GM19463 (cell line): ENCODE measurements around the gene GABRB2.
A peak's percentile ranks its signal among the peaks of the same experiment; 100 is the strongest.

ENCODE experiments used
- ATAC-seq: cut with Tn5 transposase; IDR thresholded peaks from one replicate; pipeline ENCODE4 v1.9.1; 2021; ENCODE audit warnings: mild to moderate bottlenecking, moderate library complexity; ENCODE audit not compliant: unreplicated experiment

Gene GABRB2

DNA sequence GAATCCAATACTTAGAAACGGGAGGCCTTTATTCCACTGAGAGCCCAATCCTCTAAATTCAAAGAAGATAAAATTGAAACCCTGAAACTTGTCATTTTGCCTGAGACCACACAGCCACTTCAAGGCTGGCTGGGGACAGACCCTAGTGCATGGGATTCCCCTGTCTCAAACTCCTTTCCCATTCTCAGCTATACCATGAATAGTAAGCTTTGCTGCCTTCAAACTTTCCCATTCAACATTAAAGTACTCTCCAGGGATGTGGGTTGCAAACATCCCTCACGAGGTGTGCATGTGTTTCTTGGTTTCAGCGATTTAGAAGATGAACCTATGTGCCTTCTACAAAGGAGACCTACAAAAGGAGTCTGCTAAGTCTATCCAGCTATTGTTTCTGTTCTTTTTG is 64.6 kb downstream of the GABRB2 start:
- ATAC-seq: peak; percentile 83

DNA sequence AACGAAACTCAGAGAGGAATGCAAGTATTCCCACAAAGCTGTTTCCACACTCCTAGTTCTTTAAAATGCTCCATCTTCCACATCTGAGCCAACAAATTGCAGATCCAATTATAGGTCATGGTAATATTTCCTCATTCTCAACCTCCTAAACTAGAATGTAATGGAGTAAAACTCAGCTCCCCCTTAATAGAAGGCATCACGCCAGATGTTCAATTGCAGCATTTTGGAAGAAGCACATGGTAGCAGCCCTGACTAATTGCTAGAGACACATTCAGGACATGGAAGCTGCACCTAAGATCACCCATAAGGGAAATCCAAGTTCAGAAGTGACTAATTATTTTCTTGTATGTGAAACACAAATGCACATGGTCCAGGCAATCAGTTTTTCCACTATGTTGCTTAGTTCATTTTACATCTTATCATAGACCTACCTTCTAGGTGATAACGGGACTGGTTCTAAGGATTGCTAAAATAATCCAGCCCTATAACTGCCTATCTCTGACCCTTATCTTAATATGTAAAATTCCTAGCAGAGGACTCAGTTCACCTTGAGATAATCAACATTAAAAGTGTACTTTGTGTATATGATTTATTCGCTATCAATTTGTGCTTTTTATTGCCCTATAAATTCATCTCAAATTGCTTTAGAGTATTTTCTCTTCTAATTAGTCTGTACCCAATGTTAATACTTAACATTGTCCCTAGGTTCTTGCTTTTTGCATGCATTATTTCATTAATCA is 75.1 kb downstream of the GABRB2 start:
- no peak for ATAC-seq

DNA sequence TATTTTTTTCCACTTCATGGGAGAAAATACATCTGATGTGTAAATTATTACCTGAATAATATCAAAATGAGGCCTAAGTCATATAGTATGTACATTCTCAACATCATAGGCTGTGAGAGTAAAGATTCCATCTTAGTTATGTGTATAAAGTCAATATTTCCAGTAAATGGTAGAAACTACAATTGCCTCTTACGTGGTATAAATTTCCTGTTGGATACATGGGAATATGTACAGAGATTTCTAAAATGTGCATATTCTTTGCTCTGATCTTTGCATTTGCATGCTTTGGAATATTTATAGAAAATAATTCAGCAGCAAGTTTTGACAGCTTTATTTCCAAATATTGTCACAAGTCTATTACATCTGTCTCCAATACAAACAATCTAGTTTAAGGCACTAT is 78.8 kb downstream of the GABRB2 start:
- ATAC-seq: no peak

DNA sequence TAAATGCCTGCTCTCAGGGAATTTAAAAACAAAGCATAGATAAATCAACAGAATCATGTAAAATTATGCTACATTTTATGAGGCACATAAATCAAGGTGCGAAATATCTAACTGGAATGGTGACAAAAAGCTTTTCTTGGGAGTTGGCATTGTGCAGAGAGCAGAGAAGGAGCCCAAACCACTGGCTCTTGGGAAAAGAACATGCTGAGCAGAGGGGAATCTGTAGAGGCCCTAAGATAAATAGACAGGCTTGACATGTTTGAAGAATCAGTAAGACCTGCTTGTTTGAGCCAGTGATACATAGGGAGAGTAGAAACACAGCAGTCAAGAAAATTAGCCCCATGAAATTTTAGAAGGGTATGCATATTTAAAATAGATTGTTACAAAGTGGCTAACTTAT is 85.8 kb downstream of the GABRB2 start:
- ATAC-seq: no peak

DNA sequence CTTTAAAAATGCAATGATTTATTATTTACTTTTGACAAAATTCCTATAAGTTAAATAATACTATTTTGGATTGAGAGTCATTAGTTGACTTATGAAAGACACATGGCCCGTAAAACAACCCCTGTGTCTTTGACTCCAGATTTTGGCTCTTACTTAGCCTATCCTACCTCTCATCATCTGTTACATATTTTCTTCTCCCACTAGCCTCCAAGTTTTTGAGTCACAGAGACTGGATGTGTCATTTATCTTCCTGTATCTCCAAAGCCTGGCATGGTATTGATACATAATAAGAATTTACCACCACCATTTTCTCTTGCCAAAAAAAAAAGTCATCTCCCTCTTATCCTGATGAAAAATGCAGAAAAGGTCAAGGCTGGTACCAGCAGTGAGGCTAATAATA is 99.9 kb downstream of the GABRB2 start:
- ATAC-seq: no peak

DNA sequence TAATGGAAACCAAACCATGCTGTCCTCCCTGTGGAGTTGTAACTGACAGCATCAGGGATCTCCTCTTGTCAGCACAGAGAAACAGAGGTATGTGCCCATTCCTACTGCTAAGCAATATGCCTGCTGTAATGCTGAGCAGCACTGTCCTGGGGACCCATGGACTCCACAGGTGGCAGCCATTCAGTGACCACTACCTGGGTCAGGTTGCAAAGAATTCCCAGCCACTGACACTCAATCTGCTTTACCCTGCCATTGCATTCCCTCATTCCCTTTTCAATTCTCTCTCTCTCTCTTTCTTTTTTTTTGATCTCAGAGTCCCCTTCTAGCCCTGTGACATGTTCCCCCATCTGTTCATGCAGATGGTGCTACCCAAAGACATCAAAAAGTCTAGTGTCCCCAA is 104.1 kb downstream of the GABRB2 start:
- ATAC-seq: no peak

DNA sequence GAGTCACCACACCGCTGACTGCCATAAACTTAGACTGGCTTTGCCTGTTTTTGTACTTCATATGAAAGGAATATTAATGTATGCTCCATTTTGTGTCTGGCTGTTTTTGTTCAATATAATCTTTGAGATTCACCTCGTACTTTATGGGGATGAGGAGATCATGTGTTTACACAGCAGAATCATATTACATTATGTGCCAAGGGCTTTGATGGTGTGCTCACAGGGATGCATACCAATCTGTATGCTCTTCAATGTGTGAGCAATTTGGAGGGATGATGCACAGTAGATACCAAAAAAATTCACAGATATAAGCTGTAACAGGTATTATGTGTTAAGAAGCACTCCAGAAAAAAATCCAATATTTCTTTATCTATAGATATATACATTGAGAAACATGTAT is 113.7 kb downstream of the GABRB2 start:
- no peak for ATAC-seq

DNA sequence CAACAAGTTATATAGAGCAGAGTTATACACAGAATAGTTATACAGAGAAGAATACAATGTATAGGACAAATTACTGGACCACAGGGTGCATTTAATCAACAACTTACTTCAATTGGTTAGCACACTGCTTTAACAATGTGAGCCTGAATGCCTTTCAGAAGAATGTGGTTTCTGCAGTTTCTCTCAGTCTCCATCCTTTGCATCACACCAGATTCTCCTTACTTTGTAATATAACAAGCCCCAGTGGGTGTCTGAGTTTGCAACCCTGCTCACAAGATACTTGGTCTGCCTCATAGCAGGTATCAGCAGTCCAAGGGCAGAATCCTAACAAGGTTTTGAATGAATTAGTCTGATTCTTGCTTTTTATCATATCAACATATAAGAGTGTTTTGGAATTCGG is 114.6 kb downstream of the GABRB2 start:
- ATAC-seq: no peak

DNA sequence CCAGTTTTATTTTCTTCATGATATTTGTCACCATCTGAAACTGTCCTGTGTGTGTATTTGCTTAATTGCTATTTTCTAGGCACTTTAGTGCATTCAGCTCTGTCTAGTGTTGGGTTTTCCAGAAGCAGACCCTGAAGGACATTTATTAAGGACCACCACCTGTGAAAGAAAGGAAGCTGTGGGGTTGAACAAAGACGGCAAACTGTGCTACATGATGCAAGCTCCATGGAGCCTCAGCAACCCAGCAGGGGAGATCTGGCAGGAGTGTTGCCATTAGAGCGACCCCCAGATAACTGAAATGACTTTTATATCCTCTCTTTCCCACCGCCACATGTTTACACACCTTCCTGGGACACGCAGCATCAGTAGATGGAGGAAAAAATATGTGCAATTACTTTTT is 125.5 kb downstream of the GABRB2 start:
- ATAC-seq: no peak

DNA sequence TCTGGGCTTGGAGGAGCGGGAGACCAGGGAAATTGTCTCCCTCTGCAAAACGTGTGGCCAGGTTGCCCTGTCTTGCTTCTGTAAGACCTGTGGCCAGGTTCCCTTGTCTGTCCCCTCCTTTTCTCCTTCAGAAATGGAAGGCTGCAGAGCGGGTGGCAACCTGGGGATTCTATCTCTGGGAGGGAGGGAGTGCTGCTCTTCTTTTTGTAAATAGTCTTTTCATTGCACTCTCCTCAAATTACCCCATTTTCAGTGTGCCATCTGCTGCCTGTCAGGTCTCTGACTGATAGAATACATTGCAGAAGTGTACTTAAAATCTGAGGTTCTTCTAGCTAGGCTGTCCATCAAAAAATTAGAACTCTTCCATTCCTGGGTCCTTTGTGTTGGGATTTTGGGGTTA is 126.0 kb downstream of the GABRB2 start:
- no peak for ATAC-seq

DNA sequence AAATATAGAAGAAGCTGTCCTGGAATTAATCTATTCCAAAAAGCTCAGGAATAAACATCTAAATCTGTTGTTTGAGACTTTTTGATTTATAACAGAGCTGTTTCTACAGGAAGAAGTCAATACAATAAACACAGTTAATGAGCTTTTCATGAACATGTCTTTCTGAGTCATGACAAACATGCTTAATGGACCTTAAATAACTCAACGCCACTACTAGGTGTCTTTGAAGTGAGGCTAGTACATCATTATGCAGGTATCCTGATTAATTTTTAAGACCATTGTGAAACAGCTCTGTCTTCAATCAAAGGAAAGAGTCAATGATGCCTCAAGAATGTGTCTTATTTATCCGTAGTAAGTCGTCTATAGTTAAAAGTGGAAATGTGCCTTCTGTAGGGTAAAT is 131.6 kb downstream of the GABRB2 start:
- ATAC-seq: no peak

DNA sequence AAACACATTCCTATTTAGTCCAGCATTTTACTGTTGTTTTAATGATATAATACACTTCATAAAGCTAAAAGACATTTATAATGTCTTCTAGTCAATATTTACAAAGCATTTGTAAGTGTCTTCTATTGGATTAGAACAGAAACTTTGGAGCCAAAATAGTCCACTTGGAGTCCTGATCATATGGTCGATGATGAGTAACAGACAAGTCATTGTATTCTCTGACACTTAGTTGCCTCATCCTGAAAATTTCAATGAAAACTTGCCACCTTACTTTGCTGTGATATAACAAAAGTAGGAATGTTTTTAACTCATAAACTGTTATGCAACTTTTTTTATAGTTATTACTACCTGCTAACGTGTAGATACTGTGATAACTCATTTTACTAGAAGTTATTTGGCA is 132.5 kb downstream of the GABRB2 start:
- ATAC-seq: no peak

DNA sequence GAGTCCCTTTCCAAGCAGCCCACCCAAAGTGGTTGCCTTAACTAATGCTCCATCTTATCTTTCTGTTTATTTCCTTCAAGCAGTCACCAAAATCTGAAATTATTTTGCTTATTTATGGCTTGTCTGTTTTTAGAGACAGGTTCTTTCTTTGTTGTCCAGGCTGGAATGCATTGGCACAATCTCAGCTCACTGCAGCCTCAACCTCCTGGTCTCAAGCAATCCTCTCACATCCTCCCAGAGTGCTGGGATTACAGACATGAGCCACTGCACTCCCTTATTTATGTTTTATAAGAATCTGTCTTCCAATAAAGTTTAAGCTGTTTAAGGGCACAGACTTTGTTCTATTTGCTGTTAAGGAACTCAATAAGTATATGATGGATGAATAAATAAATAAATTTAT is 133.7 kb downstream of the GABRB2 start:
- ATAC-seq: no peak

DNA sequence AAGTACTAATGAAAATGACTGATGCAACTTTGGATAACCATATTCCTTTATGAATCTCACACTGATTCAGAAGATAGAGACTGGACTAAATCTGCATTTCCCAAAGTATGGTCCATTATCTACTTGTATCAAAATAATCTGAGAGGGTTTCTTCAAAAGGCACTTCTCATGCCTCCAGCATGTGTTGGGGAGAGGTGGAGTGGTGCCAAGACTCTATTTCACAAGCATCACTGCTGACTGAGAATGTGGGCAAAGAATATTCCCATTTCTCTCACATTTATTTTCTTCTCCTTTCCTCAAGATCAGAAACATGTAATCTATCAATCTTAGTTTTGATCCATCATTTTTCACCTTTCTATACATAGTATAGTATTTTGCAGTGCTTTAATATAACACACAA is 135.4 kb downstream of the GABRB2 start:
- ATAC-seq: no peak

DNA sequence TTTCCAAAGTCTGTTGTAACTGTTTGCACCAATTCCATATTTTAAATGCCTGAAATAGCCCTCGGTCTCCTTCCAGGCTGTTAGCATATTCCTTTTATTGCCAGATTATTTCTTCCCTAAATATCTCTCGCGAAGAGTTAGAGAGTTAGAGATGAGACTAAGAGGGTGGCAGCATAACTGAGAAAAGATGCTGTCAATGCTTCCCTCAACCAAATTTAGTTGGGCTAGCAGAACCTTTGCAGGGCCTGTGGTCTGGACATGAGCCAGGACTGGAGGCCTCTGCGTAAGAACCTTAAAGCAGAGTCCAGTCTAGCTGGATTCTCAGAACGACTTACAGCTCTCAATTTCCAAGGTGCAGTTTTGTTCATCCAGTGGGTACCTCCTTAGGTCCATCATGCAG is 135.9 kb downstream of the GABRB2 start:
- ATAC-seq: no peak

DNA sequence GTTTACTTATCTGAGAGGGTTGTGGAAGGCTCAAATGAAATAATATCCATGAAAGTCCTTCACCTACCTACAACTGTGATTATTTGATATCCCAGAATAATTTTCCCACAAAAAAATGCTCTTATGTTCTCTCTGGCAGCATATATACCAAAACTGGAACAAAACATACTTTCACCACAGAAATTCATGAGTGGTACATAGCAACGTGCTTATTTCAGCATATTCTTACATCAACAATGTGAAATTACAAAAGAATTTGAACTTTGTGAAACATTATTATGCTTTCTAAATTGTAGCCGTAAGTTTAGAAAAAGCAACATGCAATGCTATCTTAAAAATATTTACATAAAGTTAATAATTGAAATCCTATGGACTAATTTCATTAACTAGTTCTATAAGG is 137.1 kb downstream of the GABRB2 start:
- ATAC-seq: no peak

DNA sequence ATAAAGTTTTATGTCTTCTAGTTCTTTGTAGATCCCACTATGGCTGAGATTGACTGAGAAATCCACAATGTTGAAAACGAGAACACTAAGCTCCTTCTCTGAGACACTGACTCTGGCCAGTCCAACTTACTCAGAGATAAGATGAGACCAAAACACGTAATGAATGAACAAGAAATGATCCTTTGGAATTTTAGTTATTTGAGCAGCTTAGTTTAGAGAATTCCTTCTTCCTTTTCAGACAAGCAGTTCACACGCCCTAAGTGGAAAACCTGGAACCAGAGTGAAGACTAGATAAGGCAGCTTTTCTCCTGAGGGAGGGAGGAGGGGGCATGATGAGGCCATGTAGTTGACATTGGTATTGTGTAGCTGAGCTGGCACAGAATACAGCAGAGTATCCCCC is 139.6 kb downstream of the GABRB2 start:
- ATAC-seq: no peak

DNA sequence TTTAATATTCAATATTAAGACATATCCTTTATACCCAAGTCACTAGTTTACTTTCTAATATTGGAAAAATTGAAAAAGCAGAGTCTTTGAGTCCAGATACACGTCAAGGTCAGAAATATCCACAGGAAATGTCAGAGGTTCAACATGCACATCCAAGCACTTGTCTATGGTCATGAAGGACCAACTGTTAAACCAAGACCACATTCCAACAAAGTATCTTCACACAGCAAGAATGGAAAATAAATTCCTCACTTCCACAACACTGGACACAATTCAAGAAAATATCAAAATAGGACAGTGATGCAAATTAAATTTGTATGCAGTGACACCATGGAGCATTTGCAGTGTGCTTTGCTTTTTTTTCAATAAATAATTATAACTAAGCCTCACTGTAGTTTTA is 142.5 kb downstream of the GABRB2 start:
- no peak for ATAC-seq

DNA sequence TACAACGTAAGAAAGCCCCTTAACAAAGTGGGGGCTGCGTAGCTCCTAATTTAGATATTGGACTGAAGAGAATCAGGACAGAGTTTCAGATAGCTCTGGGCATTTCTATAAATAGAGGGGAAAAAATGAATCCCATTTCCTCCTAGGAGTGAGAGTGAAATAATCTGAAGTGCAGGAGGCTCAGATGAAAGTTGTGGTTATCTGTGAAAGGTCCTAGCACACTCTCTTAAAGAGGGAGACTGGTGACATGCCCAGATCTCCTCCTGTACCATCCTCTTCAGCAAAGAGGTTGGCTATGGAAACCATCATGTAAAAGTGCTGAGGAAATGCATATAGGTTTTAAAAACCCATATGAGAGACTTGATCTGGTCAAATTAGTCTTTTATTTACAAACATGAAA is 143.4 kb downstream of the GABRB2 start:
- ATAC-seq: no peak

DNA sequence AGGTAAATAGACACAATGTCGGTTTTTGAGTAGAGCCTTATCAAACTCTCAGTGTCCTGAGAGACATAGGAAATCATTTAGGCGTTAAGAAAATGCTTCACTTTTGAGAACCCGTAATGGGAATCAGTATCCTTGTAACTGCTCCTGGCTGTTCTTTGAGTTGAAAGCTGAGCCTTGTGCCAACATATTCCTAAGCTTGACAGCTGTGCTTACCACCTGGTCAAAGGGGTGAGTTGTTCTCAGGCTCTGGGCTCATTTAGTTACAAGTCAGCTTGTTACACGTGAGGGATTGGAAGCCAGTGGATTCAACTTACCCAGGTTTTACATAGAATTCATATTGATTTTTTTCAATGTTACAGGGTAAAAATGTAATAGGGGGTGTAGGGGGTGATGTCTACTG is 145.9 kb downstream of the GABRB2 start:
- no peak for ATAC-seq

DNA sequence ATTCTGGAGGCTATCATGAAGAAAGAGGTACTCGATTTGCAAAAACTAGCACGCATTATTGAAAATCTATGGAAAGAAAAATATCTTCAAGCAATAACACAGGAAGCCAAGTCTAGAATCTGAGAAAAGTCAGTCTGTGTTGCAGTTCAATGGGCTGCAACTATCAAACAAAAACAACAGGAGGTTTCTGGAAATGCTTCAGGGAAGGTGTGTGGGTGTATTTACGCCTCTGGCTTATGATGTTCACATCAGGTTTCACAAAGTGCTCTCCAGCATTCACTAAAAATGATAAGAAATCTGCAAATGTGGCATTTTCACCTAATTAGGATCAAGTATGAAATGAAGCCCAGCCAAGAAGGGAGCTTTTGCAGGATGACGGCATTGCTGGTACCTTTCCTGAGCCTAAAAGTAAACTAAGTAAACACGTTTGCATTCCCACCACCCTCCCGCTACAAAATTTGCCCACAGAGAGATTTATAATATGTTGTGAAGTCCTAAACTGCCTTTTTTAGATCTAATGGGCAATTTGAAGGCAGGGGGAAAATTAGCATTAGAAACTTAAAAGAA is 146.4 kb downstream of the GABRB2 start:
- ATAC-seq: no peak

DNA sequence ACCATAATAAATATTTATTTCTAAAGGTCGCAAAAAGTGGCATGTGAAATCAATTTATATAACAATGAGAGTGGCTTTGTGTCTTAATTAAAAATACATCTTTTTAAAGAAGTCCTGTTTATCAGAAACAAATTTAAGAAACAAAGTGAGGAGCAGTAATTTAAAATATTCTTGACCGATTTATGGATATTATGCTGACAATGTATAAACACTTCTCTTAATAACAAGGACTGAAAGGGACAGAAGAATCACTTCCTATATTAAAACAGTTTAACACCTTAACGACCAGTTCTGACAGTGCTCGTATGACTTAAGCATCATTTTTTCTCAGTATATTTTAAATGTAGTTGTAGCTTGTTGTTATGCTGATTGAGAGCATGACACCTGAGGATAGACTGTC is 149.1 kb downstream of the GABRB2 start:
- ATAC-seq: no peak

DNA sequence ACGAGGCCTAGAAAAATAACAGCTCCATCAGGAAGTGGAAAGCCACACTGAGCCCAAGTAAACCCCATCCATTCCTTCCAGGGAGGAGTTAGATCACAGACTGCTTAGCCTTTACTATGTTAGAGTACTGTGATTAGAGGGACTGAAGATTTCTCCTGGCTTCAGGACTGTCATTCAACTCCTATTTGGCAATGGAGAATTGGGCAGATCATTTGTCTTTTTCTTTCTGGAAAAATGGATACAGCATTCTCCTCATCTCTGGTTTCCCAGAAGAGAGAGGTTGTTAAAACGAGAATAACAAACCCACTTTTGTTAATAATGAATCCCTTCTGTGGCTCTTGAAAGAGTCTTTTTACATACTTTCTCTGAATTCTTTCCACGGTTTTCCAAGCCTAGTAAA is 150.4 kb downstream of the GABRB2 start:
- no peak for ATAC-seq
